Kidney (tissue), 14 donors: ENCODE results near the gene CPEB2. TPM values are rescaled to one million over a fixed set of nuclear protein-coding genes. Genes with fewer than 3 reads are reported as not detected.

ENCODE experiments used
- DNase-seq, 5 donors: peaks; one replicate each; pipeline ENCODE4 v3.0.0-alpha.2; 2013 to 2020
- FAIRE-seq: peaks from 2 replicates; lab custom pipeline; 2012; peaks lifted over from hg19 to GRCh38; lab: Jason Lieb, UNC
- H3K27ac ChIP-seq, 2 donors: one replicate each; pipeline ENCODE4 v1.7.0; 2013; ENCODE audit warnings: low read depth in 2 of 2, low read length in 2 of 2, inconsistent platforms in 1 of 2
- H3K27me3 ChIP-seq: one replicate; pipeline ENCODE4 v1.7.1; 2013; ENCODE audit warnings: low read length, inconsistent platforms; ENCODE audit not compliant: control insufficient read depth, insufficient read depth
- H3K36me3 ChIP-seq, 3 donors: one replicate each; pipeline versions ENCODE4 v1.7.0 to v1.7.1; 2013; ENCODE audit warnings: low read length in 3 of 3, control low read depth in 1 of 3, inconsistent platforms in 1 of 3; ENCODE audit not compliant: insufficient read depth in 3 of 3, control insufficient read depth in 2 of 3
- H3K4me1 ChIP-seq, 3 donors: one replicate each; pipeline versions ENCODE4 v1.7.0 to v1.7.1; 2013; ENCODE audit warnings: low read length in 3 of 3, inconsistent platforms in 1 of 3, low read depth in 1 of 3; ENCODE audit not compliant: control insufficient read depth in 2 of 3, insufficient read depth in 2 of 3
- H3K4me3 ChIP-seq, 3 donors: one replicate each; pipeline versions ENCODE4 v1.7.0 to v1.8.1; 2013; ENCODE audit warnings: low read length in 3 of 3, control low read depth in 1 of 3, inconsistent platforms in 1 of 3
- H3K9ac ChIP-seq, 3 donors: one replicate each; pipeline versions ENCODE4 v1.7.0 to v1.7.1; 2013; ENCODE audit warnings: low read length in 3 of 3, control low read depth in 1 of 3, inconsistent platforms in 1 of 3
- H3K9me3 ChIP-seq, 3 donors: one replicate each; pipeline versions ENCODE4 v1.7.0 to v1.7.1; 2013; ENCODE audit warnings: low read length in 3 of 3, control low read depth in 1 of 3, inconsistent platforms in 1 of 3; ENCODE audit not compliant: control insufficient read depth in 2 of 3, insufficient read depth in 1 of 3
- intact Hi-C: fragments of 100-400 bp; cut with DNase I; formaldehyde crosslinking; loops from one replicate; pipeline ENCODE4 v1.11.1; 2022
- polyA plus RNA-seq: library from polyadenylated mRNA; stranded (reverse); fragments of 350-450 nt; fragmentation: Illumina TruSeq; extraction: RNeasy Lipid Tissue Mini Kit (QIAGEN cat#74804); gene quantifications from one replicate; pipeline ENCODE4 v1.2.3, GENCODE V29; 2014; ENCODE audit warnings: low read depth, low replicate concordance; ENCODE audit not compliant: insufficient read depth
- total RNA-seq: library from RNA; stranded (reverse); fragmentation: NEBNext Ultra II Directional; extraction: Animal tissue kit (Norgen Biotek cat#: 25700); gene quantifications from one replicate; pipeline ENCODE4 v1.2.1, GENCODE V29; 2021
- TF ChIP-seq, protein P1 (sequence below): IDR thresholded peaks from 3 replicates; pipeline ENCODE4 v1.5.1; 2012; ENCODE audit warnings: mild to moderate bottlenecking, moderate library complexity, borderline replicate concordance; ENCODE audit not compliant: insufficient read depth; ENCODE audit errors: extremely low read depth
- donor health status: control.
- donor health status: control.
- donor health status: control.
- donor health status: control.
- donor health status: control.
- donor health status: DM: yes; HTN: yes; CAD: no.
- donor health status: Normal renal cell carcinoma (clear cell type).

Gene CPEB2
- total and polyA plus RNA-seq, 2 donors from 2014 or later, result 7.9 to 58.0 TPM

DNA sequence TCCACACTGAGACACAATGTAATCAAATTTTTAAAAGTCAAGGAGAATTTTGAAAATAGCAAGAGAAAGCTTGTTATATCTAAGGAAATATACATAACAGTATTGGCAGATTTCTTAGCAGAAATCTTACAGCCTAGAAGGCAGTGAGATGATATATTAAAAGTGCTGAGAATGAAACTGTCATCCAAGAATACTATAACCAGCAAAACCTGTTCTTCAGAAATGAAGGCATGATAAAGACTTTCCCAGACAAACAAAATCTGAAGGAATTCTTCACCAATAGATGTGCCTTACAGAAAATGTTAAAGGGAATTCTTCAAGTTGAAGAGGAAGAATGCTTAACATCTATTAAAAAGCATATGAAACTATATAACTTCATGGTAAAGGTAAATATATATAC, 73.6 kb downstream of the CPEB2 start:
- no peak for DNase-seq
- no peaks in the 10 kb centered on the region for H3K4me1 ChIP-seq
- no peak overlapping the region for H3K27ac ChIP-seq
- no peak overlapping the region for H3K9ac ChIP-seq
- TF ChIP-seq, protein P1, sequence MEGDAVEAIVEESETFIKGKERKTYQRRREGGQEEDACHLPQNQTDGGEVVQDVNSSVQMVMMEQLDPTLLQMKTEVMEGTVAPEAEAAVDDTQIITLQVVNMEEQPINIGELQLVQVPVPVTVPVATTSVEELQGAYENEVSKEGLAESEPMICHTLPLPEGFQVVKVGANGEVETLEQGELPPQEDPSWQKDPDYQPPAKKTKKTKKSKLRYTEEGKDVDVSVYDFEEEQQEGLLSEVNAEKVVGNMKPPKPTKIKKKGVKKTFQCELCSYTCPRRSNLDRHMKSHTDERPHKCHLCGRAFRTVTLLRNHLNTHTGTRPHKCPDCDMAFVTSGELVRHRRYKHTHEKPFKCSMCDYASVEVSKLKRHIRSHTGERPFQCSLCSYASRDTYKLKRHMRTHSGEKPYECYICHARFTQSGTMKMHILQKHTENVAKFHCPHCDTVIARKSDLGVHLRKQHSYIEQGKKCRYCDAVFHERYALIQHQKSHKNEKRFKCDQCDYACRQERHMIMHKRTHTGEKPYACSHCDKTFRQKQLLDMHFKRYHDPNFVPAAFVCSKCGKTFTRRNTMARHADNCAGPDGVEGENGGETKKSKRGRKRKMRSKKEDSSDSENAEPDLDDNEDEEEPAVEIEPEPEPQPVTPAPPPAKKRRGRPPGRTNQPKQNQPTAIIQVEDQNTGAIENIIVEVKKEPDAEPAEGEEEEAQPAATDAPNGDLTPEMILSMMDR, result no peak
- FAIRE-seq, result no peak
- H3K4me3 ChIP-seq, result no peak overlapping the region
- H3K9me3 ChIP-seq, result peaks cover 0 to 9% (median 0%) of the 10 kb centered on the region in 3 donors
- H3K36me3 ChIP-seq, result no peaks in the 10 kb centered on the region
- no peaks in the 10 kb centered on the region for H3K27me3 ChIP-seq
- intact Hi-C loops, result no loop called here

GRCh38 chr4:15077969-15078368, 75.7 kb downstream of the CPEB2 start:
- TF ChIP-seq, protein P1, result no peak
- Histone ChIP-seq H3K36me3 (no peaks in the 10 kb centered on the region), H3K27ac (no peak overlapping the region), H3K9ac (no peak overlapping the region), H3K27me3 (no peaks in the 10 kb centered on the region), H3K4me3 (no peak overlapping the region), H3K9me3 (peaks cover 0 to 9% (median 0%) of the 10 kb centered on the region in 3 donors), H3K4me1 (no peaks in the 10 kb centered on the region)
- FAIRE-seq (no peak), DNase-seq (no peak)
- intact Hi-C loops, result no loop called here

- TF ChIP-seq, protein P1, result no peak
- Histone ChIP-seq H3K36me3 (no peaks in the 10 kb centered on the region), H3K27me3 (no peaks in the 10 kb centered on the region), H3K4me3 (no peak overlapping the region), H3K27ac (no peak overlapping the region), H3K4me1 (no peaks in the 10 kb centered on the region), H3K9me3 (peaks cover 0 to 9% (median 0%) of the 10 kb centered on the region in 3 donors), H3K9ac (no peak overlapping the region)
- FAIRE-seq (no peak), DNase-seq (no peak)
- intact Hi-C loops, result no loop called here
Observed at GRCh38 chr4:15078682-15079642, 76.7 kb downstream of the CPEB2 start.
